Activated T-helper 1 cell treated with anti-CD3 and anti-CD28 coated beads, Interleukin-12 subunit alpha, Interleukin-12 subunit beta, Interleukin-2, Interleukin-4 antibody, amounts not matched to agents 30 ng/mL and 10 ng/mL and 1 ng/mL, durations not matched to agents 14 hours and 24 hours and 36 hours (primary cell): ENCODE measurements around the gene KCTD17. TPM values are rescaled to one million over a fixed set of nuclear protein-coding genes. Genes with fewer than 3 reads are reported as not detected.

Source experiments
- total RNA-seq: library from RNA; stranded (reverse); gene quantifications from 2 replicates; pipeline ENCODE4 v1.2.3, GENCODE V29; 2022

KCTD17 gene
- total RNA-seq, 1 donor from 2014 or later: 68.1 TPM

Other genes with a start within 250 kb of the KCTD17 start
- not detected in 2 replicates for gene PVALB, start 234.7 kb upstream of the KCTD17 start, total RNA-seq
- 15.6 and 17.3 TPM in 2 replicates for gene NCF4, start 190.7 kb upstream of the KCTD17 start, total RNA-seq
- 11.7 and 11.8 TPM in 2 replicates for gene CSF2RB, start 138.1 kb upstream of the KCTD17 start, total RNA-seq
- 6.9 and 8.2 TPM in 2 replicates for gene TST, start 32.3 kb upstream of the KCTD17 start, total RNA-seq
- 18.0 and 20.1 TPM in 2 replicates for gene MPST, start 32.0 kb upstream of the KCTD17 start, total RNA-seq
- gene TMPRSS6, start 58.0 kb downstream of the KCTD17 start, total RNA-seq: 2.3 and 3.3 TPM in 2 replicates
- gene IL2RB, start 98.2 kb downstream of the KCTD17 start, total RNA-seq: 273 and 278 TPM in 2 replicates
- 4.8 and 4.9 TPM in 2 replicates for gene C1QTNF6, start 136.5 kb downstream of the KCTD17 start, total RNA-seq
- 2.3 TPM in 2 replicates for gene SSTR3, start 160.7 kb downstream of the KCTD17 start, total RNA-seq
- gene RAC2, start 192.5 kb downstream of the KCTD17 start, total RNA-seq: 592 and 614 TPM in 2 replicates
- 49.5 and 57.1 TPM in 2 replicates for gene CYTH4, start 230.8 kb downstream of the KCTD17 start, total RNA-seq